Measurements from ENCODE around the gene PLEKHG7. TPM values are rescaled to one million over a fixed set of nuclear protein-coding genes. Genes with fewer than 3 reads are reported as not detected.

Gene PLEKHG7
- total and polyA plus RNA-seq, 2 of the 8 experiments (the other 6 are each of a cell fraction or from before 2014, with no cell fraction given): not detected

- DNase-seq (ENCODE audit: low read depth in 1 of 2, low spot score in 2 of 2) (no peak), FAIRE-seq (no peak)
- Histone ChIP-seq H3K27me3 (replicated peaks in 1 of 4; ENCODE audit: control insufficient read depth in 3 of 4, extremely low read depth in 1 of 4, insufficient read depth in 3 of 4, low read length in 3 of 4) (no peaks in the 10 kb centered on the region), H2BK12ac (ENCODE audit: low read depth, low read length) (no peak overlapping the region), H2BK5ac (ENCODE audit: low read depth, low read length) (no peak overlapping the region), H2BK120ac (replicated peaks; ENCODE audit: low read depth, low read length) (no peak overlapping the region), H2AFZ (ENCODE audit: low read length) (no peak overlapping the region), H3K9me3 (ENCODE audit: insufficient read depth in 2 of 2, low read depth in 1 of 2, low read length in 1 of 2) (no peaks in the 10 kb centered on the region), H3K9ac (replicated peaks in 1 of 4; ENCODE audit: extremely low read depth in 1 of 4, low read depth in 3 of 4, low read length in 3 of 4) (no peak overlapping the region), H3K18ac (ENCODE audit: extremely low read depth, low read length) (no peak overlapping the region), H4K20me1 (replicated peaks in 1 of 2; ENCODE audit: control insufficient read depth in 1 of 2, insufficient read depth in 2 of 2, low read length in 2 of 2) (no peaks in the 10 kb centered on the region), H3K4me2 (ENCODE audit: insufficient read depth in 1 of 2, low read depth in 2 of 2, low read length in 2 of 2) (no peak overlapping the region), H3K36me3 (ENCODE audit: control insufficient read depth in 2 of 4, insufficient read depth in 4 of 4, low read length in 3 of 4) (peaks cover 0 to 3% (median 0%) of the 10 kb centered on the region in 4 experiments; a peak in 1 of 8 replicates), H3K4me3 (ENCODE audit: extremely low read depth in 1 of 4, insufficient read depth in 2 of 4, low read depth in 3 of 4, low read length in 4 of 4) (no peak overlapping the region), H4K5ac (ENCODE audit: insufficient read length, low read depth, low read length) (no peak overlapping the region), H3K27ac (ENCODE audit: low read depth, low read length) (no peak overlapping the region), H3K79me2 (ENCODE audit: control insufficient read depth in 1 of 2, insufficient read depth in 2 of 2, low read length in 2 of 2) (no peaks in the 10 kb centered on the region), H3K23ac (ENCODE audit: insufficient read length) (no peak overlapping the region), H2BK15ac (ENCODE audit: low read length) (no peak overlapping the region), H2AK5ac (ENCODE audit: low read depth, low read length) (no peak overlapping the region), H3K4me1 (replicated peaks in 1 of 4; ENCODE audit: control insufficient read depth in 3 of 4, insufficient read depth in 4 of 4, low read length in 3 of 4) (no peaks in the 10 kb centered on the region), H3K56ac (replicated peaks; ENCODE audit: insufficient read length, low read depth, low read length) (no peak overlapping the region), H3K4ac (replicated peaks; ENCODE audit: insufficient read length, low read depth, low read length) (no peak overlapping the region), H4K91ac (replicated peaks; ENCODE audit: insufficient read length, low read length) (no peak overlapping the region), H4K8ac (ENCODE audit: extremely low read depth, insufficient read depth, low read length) (no peak overlapping the region), H2BK20ac (ENCODE audit: low read length) (no peak overlapping the region), H3K23me2 (ENCODE audit: low read depth, low read length) (no peaks in the 10 kb centered on the region), H3K14ac (ENCODE audit: insufficient read length) (no peak overlapping the region), H3K79me1 (ENCODE audit: low read depth, low read length) (no peaks in the 10 kb centered on the region)
- TF ChIP-seq USF2 (IDR thresholded peaks at IDR 0.05; ENCODE audit: low read length) (no peak), JUND (IDR thresholded peaks at IDR 0.05; ENCODE audit: low read length) (no peak), BCL11A (IDR thresholded peaks at IDR 0.05; ENCODE audit: low read depth in 2 of 2, low read length in 2 of 2) (no peak), ATF3 (IDR thresholded peaks at IDR 0.05; ENCODE audit: insufficient read depth, low read depth, low read length) (no peak), CBX8 (IDR thresholded peaks at IDR 0.05; ENCODE audit: borderline replicate concordance, low read depth, low read length) (no peak), KDM1A (IDR thresholded peaks at IDR 0.05; ENCODE audit: borderline replicate concordance, low read length) (no peak), CHD2 (IDR thresholded peaks at IDR 0.05; ENCODE audit: low read length) (no peak), ATF2 (IDR thresholded peaks at IDR 0.05; ENCODE audit: low read length) (no peak)
- CTCF ChIA-PET (ENCODE audit: partially characterized antibody): interaction anchor here (0.8 to 1.4 kb wide), 2 partner anchors 9 to 11 kb away, joined by 3 to 5 read pairs; no protein-coding TSS in a partner anchor
- POLR2A ChIA-PET (ENCODE audit: partially characterized antibody): no interaction called here
These were observed 92.0 kb downstream of the PLEKHG7 start for GRCh38 chr12:92794814-92795213.

Measured in H1 (cell line).